Measurements from ENCODE around the gene GABPB1. TPM values are rescaled to one million over a fixed set of nuclear protein-coding genes. Genes with fewer than 3 reads are reported as not detected.

Gene GABPB1
- total RNA-seq, 1 experiment from 2014 or later: 45.0 TPM

- Histone ChIP-seq H3K14ac (ENCODE audit: insufficient read depth, low read length) (no peak overlapping the region), H3K79me2 (ENCODE audit: insufficient read depth, low read length) (no peaks in the 10 kb centered on the region), H4K91ac (ENCODE audit: insufficient read length, low read depth, low read length) (no peak overlapping the region), H4K8ac (replicated peaks; ENCODE audit: insufficient read length, low read depth, low read length) (no peak overlapping the region), H3K9ac (ENCODE audit: extremely low read depth, insufficient read length, low read length) (no peak overlapping the region), H2BK5ac (ENCODE audit: insufficient read length, low read length) (no peak overlapping the region), H3K23ac (ENCODE audit: insufficient read length, low read depth, low read length) (no peak overlapping the region), H3T11ph (ENCODE audit: low read length) (no peak overlapping the region), H3K27ac (ENCODE audit: insufficient read length, low read depth, low read length) (no peak overlapping the region), H2AK5ac (ENCODE audit: insufficient read length, low read length) (no peak overlapping the region), H2BK120ac (ENCODE audit: low read depth, low read length, poor library complexity, severe bottlenecking) (no peak overlapping the region), H3K56ac (ENCODE audit: insufficient read length, low read depth, low read length) (no peak overlapping the region), H3K4ac (ENCODE audit: low read depth, low read length) (no peak overlapping the region), H4K20me1 (ENCODE audit: control insufficient read depth, insufficient read depth, insufficient read length) (no peaks in the 10 kb centered on the region), H3K23me2 (ENCODE audit: insufficient read length, low read depth, low read length, poor library complexity, severe bottlenecking) (no peaks in the 10 kb centered on the region), H3K4me1 (ENCODE audit: insufficient read depth, low read length) (no peaks in the 10 kb centered on the region), H2BK12ac (ENCODE audit: insufficient read length, low read depth, low read length) (no peak overlapping the region), H4K5ac (ENCODE audit: insufficient read length, low read depth, low read length) (no peak overlapping the region), H3K79me1 (ENCODE audit: insufficient read depth, low read depth, low read length, poor library complexity, severe bottlenecking) (no peaks in the 10 kb centered on the region), H2AFZ (ENCODE audit: low read length) (no peak overlapping the region), H3K27me3 (ENCODE audit: insufficient read depth, low read length) (no peaks in the 10 kb centered on the region), H3K4me2 (ENCODE audit: insufficient read depth, insufficient read length, low read length) (no peak overlapping the region), H3K9me3 (ENCODE audit: control insufficient read depth, low read depth, low read length) (no peaks in the 10 kb centered on the region), H3K18ac (ENCODE audit: insufficient read length, low read depth, low read length) (no peak overlapping the region), H2BK15ac (ENCODE audit: low read depth, low read length) (no peak overlapping the region), H2BK20ac (ENCODE audit: low read depth, low read length, poor library complexity, severe bottlenecking) (no peak overlapping the region)
- H3K36me3 Mint-ChIP-seq (ENCODE audit: insufficient read depth in 1 of 3, low read depth in 3 of 3): peaks cover 7 to 42% (median 21%) of the 10 kb centered on the region in 3 experiments; a peak in 6 of 7 replicates
- H3K4me3 Mint-ChIP-seq: no peak overlapping the region
- WGBS (ENCODE audit: extremely low coverage, insufficient read length, low lambda C conversion rate): no CpG with 5 or more reads among the region's 2 CpGs
- TF ChIP-seq CTCF (conservative IDR thresholded peaks at IDR 0.05): no peak
- no peaks in the 10 kb centered on the region for H3K9me3 Mint-ChIP-seq
- DNase-seq: no peak
- no peaks in the 10 kb centered on the region for H3K4me1 Mint-ChIP-seq
- no peaks in the 10 kb centered on the region for H3K27me3 Mint-ChIP-seq (ENCODE audit: low read depth)
- no peak overlapping the region for H3K27ac Mint-ChIP-seq
Measured at GRCh38 chr15:50363612-50364011, 8.6 kb upstream of the GABPB1 start.
